GM19328 (cell line): Measurements from ENCODE around the gene TBC1D22A.
"Not testable (repeated sequence)": the region's sequence is repeated elsewhere in the genome, so short reads cannot be mapped to it uniquely, and the experiment has no call there.

Experiments
- ATAC-seq: cut with Tn5 transposase; IDR thresholded peaks from one replicate; pipeline ENCODE4 v1.9.1; 2021; ENCODE audit warnings: mild to moderate bottlenecking, moderate library complexity; ENCODE audit not compliant: unreplicated experiment

The TBC1D22A gene

GRCh38 chr22:47126344-47126811 lies 363.9 kb downstream of the TBC1D22A start:
- no peak for ATAC-seq

DNA sequence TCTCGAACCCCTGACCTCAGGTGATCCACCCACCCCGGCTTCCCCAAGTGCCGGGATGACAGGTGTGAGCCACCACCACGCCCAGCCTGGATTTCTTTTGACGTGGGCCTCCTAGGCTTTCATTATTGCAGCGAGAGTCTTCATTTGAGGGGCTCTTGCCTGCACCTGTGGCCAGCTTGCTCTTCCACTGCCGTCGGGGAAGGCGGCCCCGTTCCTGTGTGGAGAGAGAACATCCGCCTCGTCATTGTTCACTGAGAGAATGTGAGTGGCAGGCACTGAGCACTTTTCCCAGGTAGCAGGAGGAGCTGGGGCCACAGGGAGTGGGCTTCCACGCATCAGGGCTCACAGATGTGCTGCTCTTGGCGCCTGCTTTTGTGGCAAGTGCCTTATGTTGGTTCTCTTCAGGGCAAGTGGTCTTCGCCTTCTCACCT lies 365.0 kb downstream of the TBC1D22A start:
- no peak for ATAC-seq

GRCh38 chr22:47128216-47128615 lies 365.8 kb downstream of the TBC1D22A start:
- no peak for ATAC-seq

DNA sequence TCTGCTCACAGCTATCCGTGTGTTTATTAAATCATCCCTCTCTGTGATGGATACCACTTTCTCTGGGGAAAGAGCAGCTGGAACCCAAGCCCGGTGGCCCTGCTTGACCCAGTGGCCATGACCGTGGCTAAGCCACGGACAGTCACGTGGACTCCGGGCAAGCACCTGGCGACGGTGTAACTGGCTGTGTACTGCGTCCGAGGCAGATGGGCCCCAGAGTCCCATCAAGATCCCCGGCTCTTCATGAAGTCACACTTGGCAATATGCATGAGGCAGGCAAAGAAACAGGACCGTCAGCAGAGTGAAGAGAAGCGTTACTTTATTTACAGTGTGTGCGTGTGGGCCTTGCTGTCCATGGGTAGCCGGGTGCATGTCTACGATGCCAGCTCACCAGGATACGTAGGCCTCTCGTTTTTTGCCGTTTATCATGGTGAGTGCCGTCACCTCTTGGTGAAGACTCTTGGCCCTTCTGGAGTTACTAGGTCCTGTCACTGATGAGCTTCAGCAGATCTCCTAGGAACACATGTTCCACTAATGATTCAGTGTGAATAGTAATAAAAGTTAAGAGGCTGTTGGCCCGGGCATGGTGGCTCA lies 366.3 kb downstream of the TBC1D22A start:
- no peak for ATAC-seq

DNA sequence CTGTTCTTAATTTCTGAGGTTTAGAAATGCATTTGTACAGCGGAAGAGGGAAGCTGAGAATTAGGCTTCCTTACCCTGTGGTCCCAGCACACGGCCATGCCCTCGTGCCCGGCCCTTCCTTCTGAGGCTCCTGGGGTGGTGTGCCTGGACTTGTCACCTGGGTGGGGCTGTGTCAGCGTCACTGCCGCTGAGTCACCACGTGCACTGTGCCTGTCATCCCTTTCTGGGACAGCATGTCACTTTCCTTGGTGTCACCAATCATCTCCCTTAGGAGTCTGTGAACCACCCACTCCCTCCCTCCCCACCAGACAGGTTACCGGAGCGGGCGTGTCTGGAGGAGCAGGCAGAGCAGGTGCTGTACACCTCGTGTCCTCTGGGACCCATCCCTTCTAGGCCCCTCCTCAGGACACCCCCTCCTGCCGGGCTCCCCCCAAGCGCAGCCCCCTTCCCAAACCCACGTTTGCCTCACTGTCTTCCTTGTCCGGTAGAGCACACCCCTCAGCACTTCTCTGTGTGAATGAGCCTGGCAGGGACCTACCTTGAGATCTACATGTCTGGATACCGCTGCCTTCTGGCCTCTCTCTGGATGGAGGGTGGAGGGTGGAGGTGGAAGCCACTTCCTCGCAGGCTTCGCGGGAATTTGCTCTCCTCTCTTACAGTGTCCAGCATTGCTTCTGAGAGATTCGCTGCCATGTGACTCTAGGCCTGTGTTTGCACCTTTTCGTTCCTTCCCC lies 367.6 kb downstream of the TBC1D22A start:
- no peak for ATAC-seq

GRCh38 chr22:47130883-47131631 lies 368.6 kb downstream of the TBC1D22A start:
- no peak for ATAC-seq

DNA sequence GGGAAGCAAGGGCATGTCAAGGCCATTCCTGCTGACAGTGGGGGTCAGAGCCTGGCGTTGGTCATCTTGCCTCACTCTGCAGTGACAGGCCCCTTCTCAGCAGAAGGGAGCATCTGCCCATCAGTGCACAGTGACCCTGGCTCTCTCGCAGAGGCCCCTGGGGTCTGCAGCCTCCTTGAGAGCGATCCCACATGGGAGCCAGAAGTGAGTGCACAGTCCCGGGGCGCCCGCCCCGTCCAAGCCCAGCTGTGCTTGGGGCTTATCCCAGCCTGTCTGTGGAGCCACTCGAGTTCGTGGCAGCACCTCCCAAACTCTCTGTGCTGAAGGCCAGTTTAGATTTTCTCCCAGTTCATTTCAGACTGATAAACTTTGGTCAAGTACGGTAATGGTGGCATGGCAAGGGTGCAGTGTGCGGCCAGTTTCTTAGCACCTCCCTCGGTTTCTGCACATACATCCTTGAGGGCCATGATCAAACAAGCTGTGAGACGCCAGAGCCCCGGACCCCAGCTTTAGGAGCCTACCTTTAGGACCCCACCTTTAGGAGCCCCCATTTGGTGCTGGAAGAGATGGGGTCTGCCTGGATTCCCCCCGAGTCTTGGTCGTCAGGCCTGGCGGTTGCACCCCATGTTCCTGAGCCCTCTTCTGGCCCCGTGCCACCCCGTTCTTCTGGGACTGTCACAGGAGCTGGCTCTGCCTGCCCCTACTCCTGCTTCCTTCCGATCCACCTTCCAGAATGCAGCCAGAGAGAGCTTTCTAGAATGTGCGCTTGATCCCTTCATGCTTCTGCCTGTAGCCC lies 369.4 kb downstream of the TBC1D22A start:
- ATAC-seq, result no peak

DNA sequence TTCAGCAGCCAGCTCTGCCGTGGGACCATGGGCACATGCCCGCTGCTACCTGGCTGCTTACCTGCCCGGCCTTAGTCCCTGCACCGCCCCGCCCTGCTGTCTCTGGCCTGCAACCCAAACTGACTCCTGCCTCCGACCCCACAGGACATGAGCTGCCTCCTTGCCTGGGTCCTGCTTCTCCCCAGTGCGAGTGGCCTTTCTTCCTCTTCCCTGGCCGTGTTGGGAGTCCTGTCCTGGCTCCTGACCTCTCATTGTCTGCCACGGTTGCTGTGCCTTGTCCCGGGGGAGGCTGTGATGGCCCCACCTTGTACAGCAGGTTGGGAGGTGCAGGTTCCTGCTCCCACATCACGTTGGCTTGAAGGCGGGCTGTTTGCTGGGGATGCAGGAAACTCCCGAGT lies 370.0 kb downstream of the TBC1D22A start:
- no peak for ATAC-seq

GRCh38 chr22:47133061-47133969 lies 370.9 kb downstream of the TBC1D22A start:
- ATAC-seq, result no peak

DNA sequence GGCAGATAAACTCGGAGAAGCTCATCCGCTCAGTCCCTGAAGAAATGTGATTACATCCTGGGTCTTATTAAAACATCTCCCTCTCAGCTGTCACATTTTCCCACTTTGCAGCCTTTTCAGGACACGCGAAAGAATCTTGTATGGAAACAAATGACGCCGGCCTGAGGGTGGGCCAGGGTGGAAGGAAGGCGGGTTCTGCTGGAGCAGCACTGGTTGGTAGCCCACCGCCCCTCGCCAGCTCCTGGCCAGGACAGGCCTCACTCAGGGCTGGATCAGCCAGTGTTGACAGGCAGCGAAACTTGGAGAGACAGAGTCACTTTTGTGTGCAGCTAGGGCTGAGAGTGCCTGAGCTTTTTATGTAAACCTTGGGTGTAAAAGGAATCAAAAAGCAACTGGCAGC lies 371.8 kb downstream of the TBC1D22A start:
- no peak for ATAC-seq

DNA sequence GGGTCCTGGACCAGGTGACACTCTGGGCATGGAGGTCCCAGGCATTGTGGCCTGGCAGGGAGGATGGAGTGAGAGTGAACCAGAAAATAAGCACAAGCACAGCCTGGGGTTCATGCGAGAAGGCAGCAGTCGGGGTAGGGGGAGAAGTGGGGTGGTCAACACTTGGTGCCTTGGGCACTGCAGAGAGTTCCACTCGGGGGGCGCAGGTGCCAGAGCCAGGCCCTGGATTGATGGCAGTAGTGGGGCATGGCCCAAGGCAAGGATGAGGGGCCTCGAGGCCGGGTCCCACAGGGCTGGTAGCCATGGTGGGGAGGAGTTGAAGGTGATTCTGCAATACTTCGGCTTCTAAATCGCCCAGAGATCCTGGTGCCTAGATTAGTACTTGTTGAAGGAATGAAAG lies 372.9 kb downstream of the TBC1D22A start:
- no peak for ATAC-seq

DNA sequence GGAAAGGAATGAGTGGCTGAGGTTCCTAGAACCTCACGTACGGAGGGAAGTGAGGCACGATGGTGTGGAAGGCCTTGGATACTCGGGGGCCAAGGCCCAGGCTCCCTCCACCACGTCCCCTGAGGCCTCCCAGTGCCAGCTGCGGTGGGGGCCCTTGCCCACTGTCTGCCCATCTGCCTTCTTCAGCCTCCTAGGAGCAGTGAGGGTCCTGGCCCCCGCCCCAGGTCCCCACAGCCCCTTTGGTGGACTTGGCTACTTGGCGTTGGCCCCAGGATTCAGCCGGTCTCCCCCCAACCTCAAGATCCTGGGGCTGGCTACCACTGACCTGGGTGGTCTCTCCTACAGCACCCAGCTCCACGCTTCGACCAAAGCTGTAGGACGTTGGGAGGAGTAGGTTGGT lies 373.6 kb downstream of the TBC1D22A start:
- ATAC-seq, result no peak

DNA sequence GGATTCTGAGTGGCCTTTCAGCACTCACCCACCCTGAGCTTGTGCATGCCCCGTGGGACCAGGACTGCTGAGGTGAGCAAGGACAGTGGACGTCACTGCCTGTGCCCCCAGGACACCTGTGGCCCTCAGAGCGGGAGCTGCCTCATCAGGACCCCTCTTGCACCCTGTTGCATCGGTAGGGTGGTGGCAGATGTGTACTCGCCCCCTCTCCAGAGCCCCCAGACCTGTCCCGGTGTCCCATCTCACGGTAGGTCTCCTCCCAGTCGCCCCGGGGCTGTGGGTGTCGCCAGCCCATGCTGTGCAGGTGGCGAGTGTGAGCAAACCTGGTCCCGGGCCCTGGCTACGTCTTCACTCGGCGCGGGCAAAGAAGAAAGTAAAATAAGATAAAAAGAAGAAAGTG lies 374.2 kb downstream of the TBC1D22A start:
- no peak for ATAC-seq

DNA sequence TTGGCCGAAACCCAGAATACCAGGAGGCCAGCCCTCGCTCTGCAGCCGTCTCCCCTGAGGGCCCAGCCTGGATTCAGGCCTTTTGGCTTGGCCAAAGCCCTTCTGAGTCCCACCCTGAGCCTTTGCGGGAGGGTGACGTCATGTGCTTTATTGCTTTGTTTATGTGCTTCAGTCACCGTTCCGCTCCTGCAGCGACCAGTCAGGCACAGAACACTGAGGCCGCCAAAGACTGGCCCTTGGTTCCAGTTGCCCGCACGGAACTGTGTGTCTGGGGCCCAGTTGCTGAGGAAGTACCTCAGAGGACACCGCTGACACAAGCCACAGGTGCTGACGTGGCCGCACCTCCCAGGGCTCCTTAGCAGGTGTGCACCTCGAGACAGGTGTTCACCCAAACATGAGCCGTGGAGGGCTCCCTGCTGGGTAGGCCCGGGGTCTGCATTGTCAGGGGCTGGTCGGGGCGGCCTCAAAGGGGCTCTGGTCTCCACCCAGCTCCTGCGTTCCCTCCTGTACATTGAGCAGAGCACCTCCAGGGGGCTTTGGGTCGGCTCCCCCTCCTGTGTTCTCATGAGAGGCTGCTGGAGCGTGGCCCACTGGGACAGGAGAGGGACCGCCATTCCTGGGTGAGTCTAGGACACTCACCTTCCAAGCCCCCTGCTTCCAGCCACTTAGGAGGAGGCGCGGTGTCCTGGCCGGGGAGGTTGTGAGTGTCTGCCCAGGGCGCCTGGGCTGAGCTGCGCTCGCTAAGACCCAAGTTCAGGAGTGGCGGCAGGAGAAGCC lies 376.8 kb downstream of the TBC1D22A start:
- no peak for ATAC-seq

DNA sequence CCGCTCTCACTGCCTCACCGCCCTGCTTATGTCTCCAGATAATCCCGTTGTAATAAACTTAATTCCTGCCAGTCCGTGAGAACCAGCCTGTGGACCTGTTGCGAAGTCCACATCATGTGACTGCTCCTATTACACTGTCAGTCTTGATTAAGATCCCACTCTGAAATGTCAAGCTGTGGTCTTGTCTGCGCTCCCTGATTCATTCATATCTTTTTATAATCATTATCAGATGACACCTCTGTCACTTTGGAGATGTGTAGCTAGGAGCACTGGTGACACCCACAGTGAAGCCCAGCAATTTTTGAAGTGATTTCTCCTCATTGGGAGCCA lies 377.3 kb downstream of the TBC1D22A start:
- no peak for ATAC-seq

DNA sequence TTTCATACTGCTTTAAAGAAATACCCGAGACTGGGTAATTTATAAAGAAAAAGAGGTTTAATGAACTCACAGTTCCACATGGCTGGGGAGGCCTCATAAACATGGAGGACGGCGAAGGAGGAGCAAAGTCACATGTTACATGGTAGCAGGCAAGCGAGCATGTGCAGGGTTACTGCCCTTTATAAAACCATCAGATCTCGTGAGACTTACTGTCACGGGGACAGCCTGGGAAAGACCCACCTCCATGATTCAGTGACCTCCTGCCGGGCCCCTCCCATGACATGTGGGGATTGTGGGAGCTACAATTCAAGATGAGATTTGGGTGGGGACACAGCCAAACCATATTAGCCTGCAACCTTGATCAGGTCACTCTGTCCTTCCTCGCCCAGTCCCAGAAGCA lies 378.5 kb downstream of the TBC1D22A start:
- ATAC-seq, result not testable (repeated sequence)

DNA sequence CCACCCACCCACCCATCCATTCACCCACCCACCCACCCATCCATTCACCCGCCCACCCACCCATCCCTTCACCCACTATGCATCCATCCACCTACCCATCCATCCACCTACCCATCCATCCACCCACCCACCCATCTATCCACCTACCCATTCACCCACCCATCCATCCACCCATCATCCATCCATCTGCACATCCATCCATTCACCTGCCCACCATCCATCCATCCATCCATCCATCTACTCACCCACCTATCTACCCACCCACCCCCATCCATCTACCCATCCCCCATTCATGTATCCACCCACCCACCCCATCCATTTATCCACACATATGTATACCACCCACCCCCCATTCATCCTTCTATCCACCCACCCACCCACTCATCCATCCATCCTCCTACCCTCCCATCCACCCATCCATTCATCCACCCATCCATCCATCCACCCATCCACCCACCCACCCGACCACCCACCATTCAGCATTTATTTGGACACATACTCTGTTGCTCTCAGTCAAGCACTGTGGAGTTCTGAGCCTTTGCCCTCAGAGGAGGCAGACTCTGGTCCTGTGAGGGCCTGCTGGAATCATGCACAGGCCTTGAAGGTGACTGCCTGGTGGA lies 380.1 kb downstream of the TBC1D22A start:
- ATAC-seq, result no peak

DNA sequence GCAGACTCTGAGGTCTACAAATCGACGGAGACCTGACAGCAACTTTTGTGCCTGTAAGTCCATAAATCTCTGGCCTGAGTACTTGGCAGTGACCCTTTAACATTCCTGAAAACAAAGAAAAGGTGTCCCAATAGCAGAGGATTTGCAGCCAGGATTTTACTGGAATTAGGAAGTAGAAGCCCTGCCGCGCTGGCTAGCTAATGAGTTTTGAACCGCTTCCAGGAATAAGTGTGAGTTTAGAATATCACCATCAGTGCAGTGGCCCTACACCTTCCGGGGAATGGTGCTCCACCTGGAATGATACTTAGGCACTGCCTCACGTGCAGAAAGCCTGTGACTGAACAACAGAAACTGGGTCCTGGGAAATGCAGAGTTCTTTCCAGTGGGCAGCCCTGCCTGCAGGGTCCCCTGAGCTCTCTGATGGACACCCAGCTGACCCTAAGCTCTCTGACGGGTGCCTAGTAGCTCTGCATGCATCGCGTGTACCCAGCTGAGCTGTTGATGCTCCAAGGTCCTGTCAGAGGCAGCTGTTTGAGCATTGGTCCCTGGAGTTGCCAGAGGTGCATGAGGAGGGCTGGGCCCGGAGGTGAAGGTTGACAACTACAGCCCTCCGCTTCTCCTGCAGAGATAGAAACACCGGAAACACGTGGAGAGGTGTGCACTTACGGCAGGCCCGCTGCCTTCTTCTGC lies 380.9 kb downstream of the TBC1D22A start:
- no peak for ATAC-seq
